Gastrocnemius medialis (tissue), 4 donors: ENCODE measurements around the gene LRRC3. TPM values are rescaled to one million over a fixed set of nuclear protein-coding genes. Genes with fewer than 3 reads are reported as not detected.
"Not testable (repeated sequence)": the region's sequence is repeated elsewhere in the genome, so short reads cannot be mapped to it uniquely, and the experiment has no call there.

ENCODE experiments used
- ATAC-seq, 2 donors: fragments of 150-250 bp; one replicate each; pipeline ENCODE4 v1.9.1; 2016
- DNase-seq, 2 donors: peaks; one replicate each; pipeline ENCODE4 v3.0.0-alpha.2; 2019
- H3K27ac ChIP-seq, 4 donors: fragments of 200-600 bp; sonication (generic); 1 replicate in 1 of 4; 2 replicates in 3 of 4; pipeline ENCODE4 v1.5.1; 2016 to 2018; ENCODE audit warnings: mild to moderate bottlenecking in 2 of 4, moderate library complexity in 1 of 4
- H3K27me3 ChIP-seq, 3 donors: fragments of 200-600 bp; sonication (generic) in 2 of 3; 1 replicate in 1 of 3; 2 replicates in 2 of 3; pipeline versions ENCODE4 v1.5.1 to v1.6.0; 2016 to 2019; ENCODE audit warnings: mild to moderate bottlenecking in 1 of 3, moderate library complexity in 1 of 3
- H3K36me3 ChIP-seq, 2 donors: fragments of 200-600 bp; sonication (generic) in 1 of 2; one replicate each; pipeline ENCODE4 v1.5.1; 2017 to 2018
- H3K4me1 ChIP-seq, 2 donors: fragments of 200-600 bp; sonication (generic) in 1 of 2; one replicate each; pipeline ENCODE4 v1.5.1; 2016 to 2017; ENCODE audit warnings: mild to moderate bottlenecking in 2 of 2
- H3K4me3 ChIP-seq, 4 donors: fragments of 200-600 bp; sonication (generic) in 3 of 4; 1 replicate in 1 of 4; 2 replicates in 3 of 4; pipeline ENCODE4 v1.5.1; 2016 to 2019; ENCODE audit warnings: mild to moderate bottlenecking in 2 of 4
- H3K9me3 ChIP-seq, 3 donors: fragments of 200-600 bp; sonication (generic) in 2 of 3; 1 replicate in 1 of 3; 2 replicates in 2 of 3; pipeline ENCODE4 v1.5.1; 2016 to 2019
- POLR2A ChIP-seq, 2 donors: fragments of 450-650 bp; IDR thresholded peaks; one replicate each; pipeline ENCODE4 v1.6.1; 2017; ENCODE audit warnings: antibody characterized with exemption in 2 of 2, mild to moderate bottlenecking in 2 of 2, moderate library complexity in 2 of 2
- in situ Hi-C, 4 donors: fragments of 200-750 bp; cut with MboI; loops; one replicate each; pipeline versions ENCODE4 v1.15.0 to v1.8.0; 2017; ENCODE audit warnings: low sequenced_read_pairs in 4 of 4
- intact Hi-C: fragments of 100-400 bp; cut with DNase I; formaldehyde crosslinking; loops from one replicate; pipeline ENCODE4 v1.15.1; 2023; ENCODE audit warnings: low total_unique reads
- total RNA-seq, 4 donors: library from RNA; depleted of rRNA; stranded (reverse); fragments of >200 nt; gene quantifications; one replicate each; pipeline versions ENCODE4 v1.1.0 to v1.2.3, GENCODE V29; 2016
- TF ChIP-seq, protein P1 (sequence below), 5 experiments: fragments of 450-650 bp in 3 of 5; fragments of 200-600 bp in 2 of 5; sonication (generic) in 2 of 5; IDR thresholded peaks in 4 of 5; conservative IDR thresholded peaks in 1 of 5; 1 replicate in 4 of 5; 2 replicates in 1 of 5; pipeline ENCODE4 v1.5.1; 2016 to 2019; ENCODE audit warnings: antibody characterized with exemption in 5 of 5, mild to moderate bottlenecking in 3 of 5, moderate library complexity in 3 of 5

Gene LRRC3
- total RNA-seq, 4 donors from 2014 or later: 0.36 to 0.70 (median 0.55) TPM

DNA sequence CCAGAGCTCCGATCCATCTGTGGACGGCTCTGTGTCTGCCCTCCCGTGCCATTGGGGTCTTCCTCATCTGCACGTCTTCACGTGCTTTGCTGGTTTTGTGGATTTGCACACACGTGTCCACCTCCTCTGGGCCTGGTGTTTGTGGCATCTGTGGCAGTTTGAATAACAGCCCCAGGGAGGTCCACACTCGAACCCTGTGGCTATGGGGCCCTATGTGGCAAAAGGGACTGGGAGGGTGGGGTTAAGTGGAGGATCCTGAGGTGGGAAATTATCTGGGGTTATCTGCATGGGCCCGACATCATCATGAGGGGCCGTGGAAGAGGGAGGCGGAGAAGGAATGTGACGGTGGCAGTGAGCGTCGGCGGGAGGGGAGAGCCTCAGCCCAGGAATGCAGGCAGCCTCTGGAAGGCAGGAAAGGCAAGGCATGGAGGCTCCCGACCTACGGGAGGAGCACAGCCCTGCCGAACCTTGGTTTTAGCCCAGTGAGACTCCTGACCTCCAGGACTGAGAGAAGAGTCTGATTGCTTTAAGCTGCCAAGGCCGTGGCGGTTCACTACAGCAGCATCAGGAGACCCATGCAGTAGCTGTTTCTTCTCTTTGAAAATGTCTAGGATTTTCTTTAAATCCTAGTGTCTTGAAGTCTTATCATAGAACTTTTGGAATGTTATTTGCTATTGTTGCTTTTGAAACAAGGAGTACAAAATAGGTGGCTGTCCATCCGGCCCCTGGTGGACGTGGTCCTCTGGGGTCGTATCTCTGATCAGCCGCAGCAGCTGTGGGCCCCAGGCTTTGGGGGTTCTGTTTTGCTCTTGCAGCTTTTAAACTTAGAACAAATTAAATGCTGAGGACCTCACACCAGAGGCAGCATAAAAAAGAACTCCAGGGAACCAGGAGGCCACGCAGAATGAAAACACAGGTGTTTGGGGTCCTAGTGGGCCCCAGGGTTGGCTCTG is 40.0 kb upstream of the LRRC3 start:
- no peak for ATAC-seq
- no peaks in the 10 kb centered on the region for H3K36me3 ChIP-seq
- H3K4me3 ChIP-seq: no peak overlapping the region
- H3K4me1 ChIP-seq: no peaks in the 10 kb centered on the region
- H3K27me3 ChIP-seq: peaks cover 3 to 21% (median 14%) of the 10 kb centered on the region in 3 donors
- no peaks in the 10 kb centered on the region for H3K9me3 ChIP-seq
- TF ChIP-seq, protein P1, sequence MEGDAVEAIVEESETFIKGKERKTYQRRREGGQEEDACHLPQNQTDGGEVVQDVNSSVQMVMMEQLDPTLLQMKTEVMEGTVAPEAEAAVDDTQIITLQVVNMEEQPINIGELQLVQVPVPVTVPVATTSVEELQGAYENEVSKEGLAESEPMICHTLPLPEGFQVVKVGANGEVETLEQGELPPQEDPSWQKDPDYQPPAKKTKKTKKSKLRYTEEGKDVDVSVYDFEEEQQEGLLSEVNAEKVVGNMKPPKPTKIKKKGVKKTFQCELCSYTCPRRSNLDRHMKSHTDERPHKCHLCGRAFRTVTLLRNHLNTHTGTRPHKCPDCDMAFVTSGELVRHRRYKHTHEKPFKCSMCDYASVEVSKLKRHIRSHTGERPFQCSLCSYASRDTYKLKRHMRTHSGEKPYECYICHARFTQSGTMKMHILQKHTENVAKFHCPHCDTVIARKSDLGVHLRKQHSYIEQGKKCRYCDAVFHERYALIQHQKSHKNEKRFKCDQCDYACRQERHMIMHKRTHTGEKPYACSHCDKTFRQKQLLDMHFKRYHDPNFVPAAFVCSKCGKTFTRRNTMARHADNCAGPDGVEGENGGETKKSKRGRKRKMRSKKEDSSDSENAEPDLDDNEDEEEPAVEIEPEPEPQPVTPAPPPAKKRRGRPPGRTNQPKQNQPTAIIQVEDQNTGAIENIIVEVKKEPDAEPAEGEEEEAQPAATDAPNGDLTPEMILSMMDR (IDR thresholded peaks at IDR 0.05 in 4 of 5, conservative IDR thresholded peaks at IDR 0.05 in 1 of 5): no peak
- TF ChIP-seq POLR2A (IDR thresholded peaks at IDR 0.05): no peak
- no peak for DNase-seq
- in situ Hi-C loops: no loop called here
- intact Hi-C loops: no loop called here
- H3K27ac ChIP-seq: no peak overlapping the region

DNA sequence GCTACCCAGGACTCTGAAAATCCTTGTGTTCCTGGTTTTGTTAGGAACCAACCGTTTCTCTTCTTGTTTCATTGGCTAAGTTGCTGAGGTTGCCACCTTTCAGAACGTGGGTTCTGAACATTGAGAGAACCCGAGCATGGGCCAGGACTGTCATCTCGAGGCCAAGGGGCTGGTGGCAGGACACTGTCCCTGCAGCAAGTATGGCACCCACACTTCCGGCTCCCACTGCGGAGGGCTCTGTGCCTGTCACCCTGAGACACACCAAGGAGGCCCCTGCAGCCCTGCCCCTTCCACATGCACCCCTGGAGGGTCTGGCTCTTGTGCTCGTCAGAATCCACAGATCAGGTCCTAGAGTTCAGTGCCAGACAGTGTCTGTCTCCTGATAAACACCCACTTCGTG is 39.1 kb upstream of the LRRC3 start:
- H3K27ac ChIP-seq: no peak overlapping the region
- in situ Hi-C loops (no loop called here), intact Hi-C loops (no loop called here)
- H3K36me3 ChIP-seq: no peaks in the 10 kb centered on the region
- H3K27me3 ChIP-seq: peaks cover 3 to 21% (median 14%) of the 10 kb centered on the region in 3 donors
- TF ChIP-seq POLR2A (IDR thresholded peaks at IDR 0.05): no peak
- DNase-seq (no peak), ATAC-seq (no peak)
- H3K9me3 ChIP-seq: no peaks in the 10 kb centered on the region
- no peaks in the 10 kb centered on the region for H3K4me1 ChIP-seq
- no peak overlapping the region for H3K4me3 ChIP-seq

DNA sequence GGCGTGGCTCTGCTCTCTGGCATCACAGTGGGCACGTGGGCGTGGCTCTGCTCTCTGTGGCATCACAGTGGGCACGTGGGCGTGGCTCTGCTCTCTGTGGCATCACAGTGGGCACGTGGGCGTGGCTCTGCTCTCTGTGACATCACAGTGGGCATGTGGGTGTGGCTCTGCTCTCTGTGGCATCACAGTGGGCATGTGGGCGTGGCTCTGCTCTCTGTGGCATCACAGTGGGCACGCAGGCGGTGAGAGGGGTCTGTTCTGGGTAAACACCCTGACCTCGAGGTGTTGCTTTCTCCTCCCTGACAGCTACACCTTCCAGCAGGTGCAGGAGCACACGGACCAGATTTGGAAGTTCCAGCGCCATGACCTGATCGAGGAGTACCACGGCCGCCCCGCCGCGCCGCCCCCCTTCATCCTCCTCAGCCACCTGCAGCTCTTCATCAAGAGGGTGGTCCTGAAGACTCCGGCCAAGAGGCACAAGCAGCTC is 37.6 kb upstream of the LRRC3 start:
- H3K27ac ChIP-seq, H3K4me3 ChIP-seq, intact Hi-C loops, H3K9me3 ChIP-seq, DNase-seq, in situ Hi-C loops, H3K36me3 ChIP-seq, ATAC-seq, H3K4me1 ChIP-seq: not testable (repeated sequence)
- H3K27me3 ChIP-seq: peaks cover 3 to 21% (median 14%) of the 10 kb centered on the region in 3 donors

DNA sequence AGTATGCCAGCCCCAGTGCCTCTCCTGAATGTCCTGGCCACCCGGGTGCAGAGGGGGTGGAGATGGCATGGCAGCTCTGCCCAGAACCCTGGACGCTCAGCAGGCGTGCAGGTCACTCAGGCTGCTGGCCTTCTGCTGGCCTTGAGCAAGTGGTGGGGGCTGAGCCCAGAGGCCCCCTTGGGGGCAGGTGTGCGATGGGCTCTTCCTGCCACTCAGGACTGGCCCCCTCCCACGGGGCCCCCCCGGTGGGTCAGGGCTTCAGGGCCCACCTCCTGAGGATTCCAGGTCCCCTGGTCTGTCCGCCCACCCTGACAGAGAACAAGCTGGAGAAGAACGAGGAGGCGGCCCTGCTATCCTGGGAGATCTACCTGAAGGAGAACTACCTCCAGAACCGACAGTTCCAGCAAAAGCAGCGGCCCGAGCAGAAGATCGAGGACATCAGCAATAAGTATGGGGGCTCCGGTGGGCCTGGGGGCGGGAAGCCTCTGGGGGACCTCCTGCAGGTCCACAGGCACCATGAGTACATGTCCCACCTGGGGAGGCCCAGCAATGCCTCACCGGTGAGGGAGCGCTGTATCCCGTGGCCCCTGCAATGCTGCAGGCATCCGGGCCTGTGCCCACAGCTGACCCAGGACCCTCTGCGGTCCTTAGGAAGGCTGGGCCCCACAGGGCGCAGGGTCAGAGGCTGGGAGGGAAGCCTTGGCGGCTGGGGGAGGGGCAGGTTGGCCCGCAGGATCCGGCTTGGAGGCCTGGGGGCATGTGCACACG is 37.0 kb upstream of the LRRC3 start:
- no peaks in the 10 kb centered on the region for H3K36me3 ChIP-seq
- no peaks in the 10 kb centered on the region for H3K9me3 ChIP-seq
- in situ Hi-C loops (no loop called here), intact Hi-C loops (no loop called here)
- no peak overlapping the region for H3K4me3 ChIP-seq
- peak in 1 of 2 donors; percentile 3 for DNase-seq
- TF ChIP-seq, protein P1 (IDR thresholded peaks at IDR 0.05 in 4 of 5, conservative IDR thresholded peaks at IDR 0.05 in 1 of 5): no peak
- TF ChIP-seq POLR2A (IDR thresholded peaks at IDR 0.05): no peak
- no peaks in the 10 kb centered on the region for H3K4me1 ChIP-seq
- H3K27ac ChIP-seq: no peak overlapping the region
- peaks cover 3 to 21% (median 14%) of the 10 kb centered on the region in 3 donors for H3K27me3 ChIP-seq
- ATAC-seq: no peak

DNA sequence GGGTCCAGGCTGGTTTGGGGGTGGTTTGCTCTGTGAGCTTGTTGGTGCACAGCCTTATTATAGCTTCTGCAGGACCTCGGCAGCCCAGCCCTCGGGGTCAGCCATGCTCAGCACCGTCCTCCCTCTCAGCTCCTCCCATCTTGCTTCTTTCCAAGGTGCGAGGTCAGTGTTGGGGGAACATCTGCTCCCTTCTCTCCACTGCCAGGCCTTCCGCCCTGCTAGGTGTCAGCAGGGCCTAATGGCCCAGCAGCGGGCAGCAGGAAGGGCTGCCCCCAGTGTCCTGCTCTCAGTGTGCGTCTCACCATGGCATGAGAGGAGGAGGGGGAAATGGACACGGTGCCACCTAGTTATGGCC is 36.5 kb upstream of the LRRC3 start:
- DNase-seq: peak in 1 of 2 donors; percentile 7
- no peaks in the 10 kb centered on the region for H3K36me3 ChIP-seq
- intact Hi-C loops (no loop called here), in situ Hi-C loops (no loop called here)
- no peak overlapping the region for H3K27ac ChIP-seq
- no peaks in the 10 kb centered on the region for H3K4me1 ChIP-seq
- TF ChIP-seq, protein P1 (IDR thresholded peaks at IDR 0.05 in 4 of 5, conservative IDR thresholded peaks at IDR 0.05 in 1 of 5): no peak
- no peak for TF ChIP-seq POLR2A (IDR thresholded peaks at IDR 0.05)
- peaks cover 3 to 21% (median 11%) of the 10 kb centered on the region in 3 donors for H3K27me3 ChIP-seq
- ATAC-seq: no peak
- no peaks in the 10 kb centered on the region for H3K9me3 ChIP-seq
- H3K4me3 ChIP-seq: no peak overlapping the region
